BJ (cell line): ENCODE measurements around the gene BAHD1. TPM values are rescaled to one million over a fixed set of nuclear protein-coding genes. Genes with fewer than 3 reads are reported as not detected.

Source experiments
- CTCF ChIA-PET: fragments of 350-600 bp; formaldehyde crosslinking; extraction: SDS; loops from one replicate; lab custom pipeline; 2021; ENCODE audit warnings: antibody characterized with exemption, inconsistent platforms; lab: Yijun Ruan, JAX
- POLR2A ChIA-PET: fragments of 300-600 bp; sonication (Branson Sonifier 250); formaldehyde crosslinking; extraction: SDS; loops from one replicate; lab custom pipeline; 2021; ENCODE audit warnings: antibody characterized with exemption; lab: Charles Lee
- DNase-seq: peaks from one replicate; pipeline ENCODE4 v3.0.0-alpha.2; 2011; ENCODE audit warnings: low read depth
- H3K27me3 ChIP-seq: 2 replicates; pipeline ENCODE4 v1.6.0; 2011; ENCODE audit warnings: low read length; ENCODE audit not compliant: control insufficient read depth, insufficient read depth
- H3K36me3 ChIP-seq: 2 replicates; pipeline ENCODE4 v1.5.1; 2011; ENCODE audit warnings: low read length; ENCODE audit not compliant: control insufficient read depth, insufficient read depth
- H3K4me3 ChIP-seq: 2 replicates; pipeline ENCODE4 v1.5.1; 2011; ENCODE audit warnings: low read depth, mild to moderate bottlenecking, control low read depth, low read length
- polyA plus RNA-seq: library from polyadenylated mRNA; depleted of rRNA; stranded (reverse); fragments of >200 nt; gene quantifications from 2 replicates; pipeline ENCODE4 v1.2.3, GENCODE V29; 2011
- TF ChIP-seq, protein P1 (sequence below): IDR thresholded peaks from 2 replicates; pipeline ENCODE4 v1.5.1; 2011; ENCODE audit warnings: low read depth, mild to moderate bottlenecking, control low read depth, inconsistent platforms, low read length, moderate library complexity; ENCODE audit not compliant: insufficient read depth

Gene BAHD1
- polyA plus RNA-seq, 1 experiment = 3.3 TPM

GRCh38 chr15:40412095-40412759 is 28.5 kb upstream of the BAHD1 start:
- ChIA-PET POLR2A (no interaction called here), CTCF (interaction anchor here (0.6 to 1.6 kb wide), 5 partner anchors 10 to 70 kb away, joined by 3 to 11 read pairs (median 3); no protein-coding TSS in a partner anchor)
- peaks cover 38% of the 10 kb centered on the region for H3K36me3 ChIP-seq
- TF ChIP-seq, protein P1, sequence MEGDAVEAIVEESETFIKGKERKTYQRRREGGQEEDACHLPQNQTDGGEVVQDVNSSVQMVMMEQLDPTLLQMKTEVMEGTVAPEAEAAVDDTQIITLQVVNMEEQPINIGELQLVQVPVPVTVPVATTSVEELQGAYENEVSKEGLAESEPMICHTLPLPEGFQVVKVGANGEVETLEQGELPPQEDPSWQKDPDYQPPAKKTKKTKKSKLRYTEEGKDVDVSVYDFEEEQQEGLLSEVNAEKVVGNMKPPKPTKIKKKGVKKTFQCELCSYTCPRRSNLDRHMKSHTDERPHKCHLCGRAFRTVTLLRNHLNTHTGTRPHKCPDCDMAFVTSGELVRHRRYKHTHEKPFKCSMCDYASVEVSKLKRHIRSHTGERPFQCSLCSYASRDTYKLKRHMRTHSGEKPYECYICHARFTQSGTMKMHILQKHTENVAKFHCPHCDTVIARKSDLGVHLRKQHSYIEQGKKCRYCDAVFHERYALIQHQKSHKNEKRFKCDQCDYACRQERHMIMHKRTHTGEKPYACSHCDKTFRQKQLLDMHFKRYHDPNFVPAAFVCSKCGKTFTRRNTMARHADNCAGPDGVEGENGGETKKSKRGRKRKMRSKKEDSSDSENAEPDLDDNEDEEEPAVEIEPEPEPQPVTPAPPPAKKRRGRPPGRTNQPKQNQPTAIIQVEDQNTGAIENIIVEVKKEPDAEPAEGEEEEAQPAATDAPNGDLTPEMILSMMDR = no peak
- DNase-seq = no peak
- no peaks in the 10 kb centered on the region for H3K27me3 ChIP-seq
- no peak overlapping the region for H3K4me3 ChIP-seq

DNA sequence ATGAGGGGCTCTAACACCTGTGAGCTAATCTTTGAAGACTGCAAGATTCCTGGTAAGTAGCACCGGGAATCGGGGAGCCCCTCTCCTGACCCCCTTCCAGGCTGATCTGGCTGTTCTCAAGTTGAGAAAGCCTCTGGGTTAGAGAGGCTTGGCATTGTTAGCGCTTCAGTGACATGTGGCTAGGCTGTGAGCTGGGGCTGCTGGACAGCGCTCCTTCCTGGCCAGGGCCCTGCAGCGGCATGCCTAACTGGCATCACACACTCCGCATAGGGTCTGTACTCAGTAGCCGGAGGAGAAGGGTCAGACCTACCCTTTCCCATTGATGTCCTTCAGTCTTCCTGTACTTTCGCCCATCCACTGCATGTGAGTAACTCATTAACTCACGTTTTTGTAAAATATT is 27.7 kb upstream of the BAHD1 start:
- ChIA-PET POLR2A (no interaction called here), CTCF (interaction anchor here (1.0 to 1.6 kb wide), 4 partner anchors 9 to 69 kb away, joined by 3 to 11 read pairs (median 3); no protein-coding TSS in a partner anchor)
- DNase-seq = no peak
- TF ChIP-seq, protein P1 = no peak
- peaks cover 35% of the 10 kb centered on the region for H3K36me3 ChIP-seq
- no peaks in the 10 kb centered on the region for H3K27me3 ChIP-seq
- no peak overlapping the region for H3K4me3 ChIP-seq

- Histone ChIP-seq H3K27me3 (no peaks in the 10 kb centered on the region), H3K4me3 (no peak overlapping the region), H3K36me3 (peaks cover 33% of the 10 kb centered on the region)
- POLR2A ChIA-PET = no interaction called here
- CTCF ChIA-PET = interaction anchor here (1.1 kb wide), 1 partner anchor 8 kb away, joined by 3 read pairs; no protein-coding TSS in a partner anchor
- no peak for DNase-seq
- TF ChIP-seq, protein P1 = no peak
Measured at GRCh38 chr15:40414816-40415215, 25.9 kb upstream of the BAHD1 start.

- CTCF ChIA-PET = no interaction called here
Measured at GRCh38 chr15:40415226-40415625, 25.5 kb upstream of the BAHD1 start.

GRCh38 chr15:40416056-40416455 is 24.7 kb upstream of the BAHD1 start:
- Histone ChIP-seq H3K36me3 (peaks cover 29% of the 10 kb centered on the region), H3K27me3 (no peaks in the 10 kb centered on the region), H3K4me3 (no peak overlapping the region)
- TF ChIP-seq, protein P1 = no peak
- ChIA-PET CTCF (interaction anchor here (1.0 kb wide), 1 partner anchor 137 kb away, joined by 3 read pairs; no protein-coding TSS in a partner anchor), POLR2A (no interaction called here)
- DNase-seq = no peak

More at GRCh38 chr15:40415226-40415625, 25.5 kb upstream of the BAHD1 start:
- TF ChIP-seq, protein P1 = no peak
- Histone ChIP-seq H3K27me3 (no peaks in the 10 kb centered on the region), H3K4me3 (no peak overlapping the region), H3K36me3 (peaks cover 32% of the 10 kb centered on the region)
- DNase-seq = no peak
- POLR2A ChIA-PET = no interaction called here
